Vagina (tissue), 2 donors: ENCODE data around the gene KANK3.

Source experiments
- CTCF ChIP-seq, 3 experiments: fragments of 450-650 bp in 2 of 3; fragments of 200-600 bp in 1 of 3; sonication (generic) in 1 of 3; IDR thresholded peaks; one replicate each; pipeline ENCODE4 v1.5.1; 2017 to 2019; ENCODE audit warnings: antibody characterized with exemption in 3 of 3, mild to moderate bottlenecking in 2 of 3, moderate library complexity in 2 of 3
- POLR2AphosphoS5 ChIP-seq, 2 donors: sonication (generic); formaldehyde crosslinking; IDR thresholded peaks; one replicate each; pipeline ENCODE4 v1.9.0; 2017; ENCODE audit warnings: antibody characterized with exemption in 2 of 2, mild to moderate bottlenecking in 2 of 2, low read depth in 1 of 2; ENCODE audit not compliant: insufficient read depth in 1 of 2

GRCh38 chr19:8323781-8324185 lies 19.3 kb downstream of the KANK3 start:
- TF ChIP-seq CTCF (IDR thresholded peaks at IDR 0.05) (no peak), POLR2AphosphoS5 (IDR thresholded peaks at IDR 0.05; ENCODE audit: insufficient read depth in 1 of 2, low read depth in 1 of 2) (no peak)
